Activated CD4-positive, alpha-beta T cell treated with anti-CD3 and anti-CD28 coated beads for 36 hours (primary cell): ENCODE data around the gene PRG3. TPM values are rescaled to one million over a fixed set of nuclear protein-coding genes. Genes with fewer than 3 reads are reported as not detected.
"Not testable (repeated sequence)": the region's sequence is repeated elsewhere in the genome, so short reads cannot be mapped to it uniquely, and the experiment has no call there.

ENCODE experiments used
- ATAC-seq: fragments of 200-7000 bp; cut with Tn5 transposase; one replicate; pipeline ENCODE4 v1.10.0; 2021; ENCODE audit warnings: mild to moderate bottlenecking, moderate library complexity
- CTCF ChIA-PET: fragments of 350-600 bp; sonication (Branson Sonifier 250); formaldehyde crosslinking; loops from one replicate; lab custom pipeline; 2021; ENCODE audit warnings: antibody characterized with exemption; lab: Charles Lee
- POLR2A ChIA-PET: fragments of 350-600 bp; sonication (Branson Sonifier 250); formaldehyde crosslinking; loops from one replicate; lab custom pipeline; 2021; ENCODE audit warnings: antibody characterized with exemption, inconsistent platforms; lab: Charles Lee
- DNase-seq: peaks from one replicate; pipeline ENCODE4 v3.0.0-alpha.2; 2020
- H3K27ac Mint-ChIP-seq: one replicate; pipeline ENCODE4 v1.8.0; 2021; ENCODE audit warnings: mixed read lengths
- H3K27me3 Mint-ChIP-seq: one replicate; pipeline ENCODE4 v1.8.0; 2021; ENCODE audit warnings: mixed read lengths
- H3K36me3 Mint-ChIP-seq: one replicate; pipeline ENCODE4 v1.8.0; 2021; ENCODE audit warnings: low read depth, mixed read lengths
- H3K4me1 Mint-ChIP-seq: one replicate; pipeline ENCODE4 v1.8.0; 2021; ENCODE audit warnings: mixed read lengths
- H3K4me3 Mint-ChIP-seq: one replicate; pipeline ENCODE4 v1.8.0; 2021; ENCODE audit warnings: mild to moderate bottlenecking, moderate library complexity, mixed read lengths
- H3K9me3 Mint-ChIP-seq: one replicate; pipeline ENCODE4 v1.8.0; 2021; ENCODE audit warnings: low read depth, mixed read lengths
- intact Hi-C, 2 experiments: fragments of 100-400 bp; cut with DNase I in 1 of 2; cut with micrococcal nuclease in 1 of 2; formaldehyde crosslinking; loops; one replicate each; pipeline versions ENCODE4 v1.14.2 to v1.15.1; 2022 to 2024; cut with DNase I, micrococcal nuclease
- total RNA-seq, 2 experiments: library from RNA; stranded (reverse); gene quantifications; one replicate each; pipeline ENCODE4 v1.2.3, GENCODE V29; 2021

PRG3 gene
- total RNA-seq, 2 experiments from 2014 or later: not detected

DNA sequence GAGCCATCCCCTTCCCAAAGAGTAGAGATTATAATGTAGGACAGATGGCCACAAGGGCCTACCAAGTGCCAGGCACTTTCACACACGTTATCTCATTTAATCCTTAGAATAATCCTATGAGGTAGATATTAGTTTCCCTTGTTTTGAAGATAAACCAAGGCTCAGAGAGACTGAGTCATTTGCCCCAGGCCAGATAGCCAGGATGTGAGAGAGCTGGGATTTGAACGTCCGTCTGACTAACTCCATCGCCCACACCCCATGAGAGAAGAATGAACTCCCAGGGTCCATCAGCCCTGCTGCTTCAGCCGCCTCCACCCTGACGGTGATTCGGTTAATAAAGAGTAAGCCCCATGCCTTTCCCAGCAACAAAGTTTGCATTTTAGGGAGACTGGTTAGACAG is 10.7 kb downstream of the PRG3 start:
- H3K27me3 Mint-ChIP-seq: no peaks in the 10 kb centered on the region
- POLR2A ChIA-PET: no interaction called here
- H3K36me3 Mint-ChIP-seq: no peaks in the 10 kb centered on the region
- CTCF ChIA-PET: interaction anchor here (0.6 kb wide), 1 partner anchor 987 kb away, joined by 3 read pairs; no protein-coding TSS in a partner anchor
- no peak for DNase-seq
- H3K4me1 Mint-ChIP-seq: no peaks in the 10 kb centered on the region
- H3K4me3 Mint-ChIP-seq: no peak overlapping the region
- H3K27ac Mint-ChIP-seq: no peak overlapping the region
- ATAC-seq: no peak
- intact Hi-C loops: no loop called here
- no peaks in the 10 kb centered on the region for H3K9me3 Mint-ChIP-seq

DNA sequence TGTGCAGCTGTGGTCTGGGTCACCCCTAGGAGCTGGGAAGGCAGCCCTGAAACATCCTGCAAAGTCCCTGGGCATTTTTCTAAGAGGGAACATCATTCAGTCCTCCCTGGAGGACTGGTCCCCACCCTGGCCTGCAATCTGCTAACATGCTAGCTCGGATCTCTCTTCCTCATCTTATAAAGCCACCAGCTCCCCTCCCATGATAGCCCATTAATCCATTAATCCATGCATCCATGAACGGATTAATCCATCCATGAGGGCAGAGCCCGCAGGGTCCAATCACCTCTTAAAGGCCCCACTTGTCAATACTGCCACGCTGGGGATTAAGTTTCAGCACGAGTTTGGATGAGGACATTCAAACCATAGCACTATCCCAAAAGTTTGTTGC is 12.1 kb downstream of the PRG3 start:
- no peaks in the 10 kb centered on the region for H3K27me3 Mint-ChIP-seq
- no peak overlapping the region for H3K4me3 Mint-ChIP-seq
- intact Hi-C loops: no loop called here
- ChIA-PET CTCF (interaction anchor here (1.2 kb wide), 1 partner anchor 19 kb away, joined by 3 read pairs; no protein-coding TSS in a partner anchor), POLR2A (no interaction called here)
- H3K4me1 Mint-ChIP-seq: no peaks in the 10 kb centered on the region
- no peak for DNase-seq
- ATAC-seq: no peak
- H3K27ac Mint-ChIP-seq: no peak overlapping the region
- H3K9me3 Mint-ChIP-seq: no peaks in the 10 kb centered on the region
- no peaks in the 10 kb centered on the region for H3K36me3 Mint-ChIP-seq

DNA sequence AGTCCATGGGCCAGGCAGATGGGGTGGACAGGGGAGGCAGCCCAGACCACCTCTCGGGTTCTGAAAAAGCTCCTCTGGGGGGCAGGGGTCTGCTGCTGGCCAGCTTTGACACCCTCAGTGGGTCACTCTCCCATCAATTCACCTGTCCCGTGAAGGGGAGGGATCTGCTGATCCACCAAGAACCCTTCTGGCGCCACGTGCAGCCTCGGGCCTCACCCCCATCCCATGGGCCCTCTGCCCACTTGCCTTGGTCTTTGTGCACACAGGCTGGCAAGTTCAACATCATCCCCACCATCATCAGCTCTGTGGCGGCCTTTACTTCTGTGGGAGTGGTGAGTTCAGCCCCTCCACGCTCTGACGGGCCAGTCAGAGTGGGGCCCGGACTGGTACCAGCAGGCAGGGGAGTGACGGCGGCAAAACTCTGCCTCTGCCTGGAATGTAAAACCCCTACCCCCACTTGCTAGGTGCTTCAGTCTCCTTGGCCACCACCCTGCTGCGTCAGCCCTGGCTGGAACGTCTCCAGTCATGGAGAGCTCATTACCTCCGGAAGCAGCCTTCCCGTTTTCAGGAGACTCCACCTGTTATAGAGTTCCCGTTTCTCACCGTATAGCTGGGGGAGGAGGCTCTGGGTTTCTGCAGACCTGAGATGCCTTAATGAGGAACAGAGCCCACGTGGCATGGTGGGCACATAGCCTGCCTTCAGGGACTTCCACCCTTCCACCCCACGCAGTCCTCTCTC is 12.7 kb downstream of the PRG3 start:
- Mint-ChIP-seq H3K27ac (no peak overlapping the region), H3K4me1 (no peaks in the 10 kb centered on the region), H3K27me3 (no peaks in the 10 kb centered on the region), H3K4me3 (no peak overlapping the region), H3K9me3 (no peaks in the 10 kb centered on the region), H3K36me3 (no peaks in the 10 kb centered on the region)
- ChIA-PET CTCF (interaction anchor here (1.2 kb wide), 1 partner anchor 18 kb away, joined by 3 read pairs; no protein-coding TSS in a partner anchor), POLR2A (no interaction called here)
- no peak for ATAC-seq
- intact Hi-C loops: no loop called here
- DNase-seq: no peak

DNA sequence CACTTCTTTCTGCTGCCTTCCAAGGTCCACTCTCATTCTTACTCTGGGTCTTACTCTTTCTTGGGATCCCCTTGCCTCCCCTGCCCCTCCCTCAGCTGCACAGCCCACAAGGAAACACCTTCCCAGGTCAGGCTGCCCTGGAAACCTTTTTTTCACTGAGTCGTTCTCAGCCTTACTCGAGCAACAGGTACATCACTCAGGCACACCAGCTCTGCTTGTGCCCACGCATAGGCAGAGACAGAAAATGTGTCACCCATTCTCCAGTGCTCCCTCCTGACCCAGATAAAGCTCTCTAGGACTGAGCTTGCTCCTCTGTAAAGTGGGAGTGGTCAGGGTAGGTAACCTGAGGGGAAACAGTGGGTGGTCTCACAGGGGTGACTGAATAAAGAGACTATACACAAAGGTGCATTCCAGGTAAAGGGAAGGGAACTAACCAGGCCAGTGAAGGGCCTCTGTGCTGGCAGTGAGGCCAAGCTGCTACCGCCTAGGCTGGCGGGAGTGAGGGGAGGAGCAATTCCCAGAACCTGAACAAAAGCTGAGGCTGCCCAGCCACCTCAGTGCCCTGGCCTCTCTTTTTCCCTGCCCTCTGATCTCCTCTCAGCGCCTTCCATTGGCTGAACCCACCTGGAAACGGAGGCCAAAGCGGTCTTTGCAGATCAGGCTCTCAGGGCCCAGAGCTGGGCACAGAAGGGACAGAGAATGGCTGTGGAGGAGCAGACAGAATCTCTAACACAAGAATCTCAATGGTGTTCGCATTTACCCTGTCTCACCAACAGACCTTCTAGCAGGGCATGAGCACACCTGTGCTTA is 15.9 kb downstream of the PRG3 start:
- Mint-ChIP-seq H3K4me1 (no peaks in the 10 kb centered on the region), H3K9me3 (peaks cover 1% of the 10 kb centered on the region), H3K4me3 (no peak overlapping the region), H3K36me3 (no peaks in the 10 kb centered on the region), H3K27ac (no peak overlapping the region), H3K27me3 (peaks cover 3% of the 10 kb centered on the region)
- DNase-seq (no peak), ATAC-seq (no peak)
- CTCF ChIA-PET: no interaction called here
- intact Hi-C loops: no loop called here
- POLR2A ChIA-PET: no interaction called here

DNA sequence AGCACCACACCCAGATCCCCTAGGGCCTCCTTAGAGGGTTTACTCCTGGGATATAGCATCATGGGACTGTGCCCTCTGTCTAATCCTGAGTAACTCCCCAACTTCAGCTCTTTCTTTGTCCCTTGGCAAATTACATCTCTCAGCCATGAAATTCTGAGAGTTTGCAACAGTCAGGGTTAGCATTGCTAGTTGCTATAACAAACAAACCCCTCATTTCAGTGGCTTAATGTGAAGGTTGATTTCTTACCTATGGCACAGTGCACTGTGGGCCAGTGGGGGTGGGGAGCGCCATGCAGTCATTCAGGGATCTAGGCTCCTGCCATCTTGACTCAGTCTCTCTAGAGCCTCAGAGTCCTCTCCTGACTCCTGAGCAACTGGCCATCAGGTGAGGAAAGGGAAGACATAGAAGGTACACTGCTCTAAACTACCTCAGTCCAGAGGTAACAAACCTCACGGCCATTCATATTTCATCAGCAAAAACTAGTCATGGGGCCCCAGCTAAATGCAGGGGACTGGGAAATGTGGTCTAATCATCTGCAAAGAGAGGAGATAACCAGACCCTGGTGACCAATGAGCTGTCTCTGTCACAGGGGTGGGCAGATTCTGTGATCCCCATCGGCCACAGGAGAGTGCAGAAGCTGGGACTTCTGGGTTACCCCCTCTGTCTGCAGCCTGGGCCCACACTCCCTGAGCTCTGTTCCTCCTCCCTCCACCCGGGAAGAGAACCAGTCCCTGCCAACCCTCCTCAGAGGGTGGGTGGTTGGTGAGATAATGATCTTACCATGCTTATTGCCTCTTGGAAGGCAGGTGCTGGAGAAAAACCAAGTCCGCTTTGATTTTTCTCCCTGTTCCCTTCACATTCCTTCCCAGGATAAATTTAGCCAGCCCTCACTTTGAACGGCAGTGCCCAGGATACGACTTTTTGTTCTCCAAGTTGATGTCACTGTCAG is 17.5 kb downstream of the PRG3 start:
- no peak overlapping the region for H3K27ac Mint-ChIP-seq
- intact Hi-C loops: no loop called here
- POLR2A ChIA-PET: no interaction called here

DNA sequence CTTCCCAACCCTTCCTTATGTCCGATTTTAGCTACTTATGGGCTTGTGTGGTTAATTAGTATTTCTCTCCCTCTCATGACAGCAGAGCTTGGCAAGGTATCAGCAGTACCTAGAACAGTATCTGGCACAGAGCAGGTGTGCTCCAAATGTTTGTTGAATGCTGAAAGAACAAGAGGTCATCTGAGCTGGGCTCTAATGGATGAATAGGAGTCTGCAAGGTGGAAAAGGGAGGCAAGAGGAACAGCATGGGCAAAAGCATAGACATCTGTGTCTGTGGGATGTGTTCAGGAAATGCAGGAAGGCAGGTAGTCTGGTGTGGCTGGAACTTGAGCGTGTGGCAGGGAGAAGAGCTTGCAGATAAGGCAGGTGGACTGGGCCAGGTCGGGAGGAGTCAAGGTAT is 19.0 kb downstream of the PRG3 start:
- peaks cover 1% of the 10 kb centered on the region for H3K9me3 Mint-ChIP-seq
- no peak for DNase-seq
- intact Hi-C loops: no loop called here
- no peak for ATAC-seq
- CTCF ChIA-PET: interaction anchor here (0.7 to 3.0 kb wide), 5 partner anchors 9 to 25 kb away, joined by 3 to 11 read pairs (median 4); no protein-coding TSS in a partner anchor
- H3K27ac Mint-ChIP-seq: no peak overlapping the region
- H3K4me3 Mint-ChIP-seq: no peak overlapping the region
- H3K4me1 Mint-ChIP-seq: no peaks in the 10 kb centered on the region
- POLR2A ChIA-PET: no interaction called here
- no peaks in the 10 kb centered on the region for H3K36me3 Mint-ChIP-seq
- peaks cover 3% of the 10 kb centered on the region for H3K27me3 Mint-ChIP-seq

More for the DNA sequence above, 17.5 kb downstream of the PRG3 start:
- CTCF ChIA-PET: interaction anchor here (0.7 to 3.0 kb wide), 4 partner anchors 11 to 111 kb away, joined by 3 to 11 read pairs (median 6); no protein-coding TSS in a partner anchor
- Mint-ChIP-seq H3K9me3 (peaks cover 1% of the 10 kb centered on the region), H3K4me3 (no peak overlapping the region), H3K36me3 (no peaks in the 10 kb centered on the region), H3K4me1 (no peaks in the 10 kb centered on the region), H3K27me3 (peaks cover 3% of the 10 kb centered on the region)
- ATAC-seq (no peak), DNase-seq (no peak)

DNA sequence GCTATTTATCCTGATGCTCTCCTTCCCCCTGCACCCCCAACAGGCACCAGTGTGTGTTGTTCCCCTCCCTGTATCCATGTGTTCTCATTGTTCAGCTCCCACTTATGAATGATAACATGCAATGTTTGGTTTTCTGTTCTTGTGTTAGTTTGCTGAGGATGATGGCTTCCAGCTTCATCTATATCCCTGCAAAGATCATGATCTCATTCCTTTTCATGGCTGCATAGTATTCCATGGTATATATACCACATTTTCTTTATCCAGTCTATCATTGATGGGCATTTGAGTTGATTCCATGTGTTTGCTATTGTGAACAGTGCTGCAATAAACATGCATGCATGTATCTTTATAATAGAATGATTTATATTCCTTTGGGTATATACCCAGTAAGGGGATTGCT is 19.5 kb downstream of the PRG3 start:
- intact Hi-C loops: not testable (repeated sequence)

DNA sequence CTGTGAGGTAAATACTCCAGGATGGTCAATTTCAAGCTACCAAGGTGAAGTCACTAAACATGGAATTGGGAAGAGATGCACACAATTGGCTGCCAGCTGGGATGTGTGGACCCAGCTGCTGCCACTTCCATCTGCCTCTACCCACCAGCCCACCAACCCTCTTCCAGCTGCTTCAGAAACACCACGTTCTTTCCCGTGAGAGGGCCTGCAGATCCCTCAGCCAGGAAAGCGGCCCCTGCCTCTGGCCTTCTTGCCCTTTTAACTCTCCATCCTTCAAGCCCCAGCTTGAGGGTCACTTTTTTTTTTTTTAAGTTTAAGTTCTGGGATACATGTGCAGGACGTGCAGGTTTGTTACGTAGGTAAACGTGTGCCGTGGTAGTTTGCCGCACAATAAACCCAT is 20.0 kb downstream of the PRG3 start:
- CTCF ChIA-PET: interaction anchor here (0.7 to 1.0 kb wide), 3 partner anchors 12 to 97 kb away, joined by 3 read pairs; no protein-coding TSS in a partner anchor
- no peak for DNase-seq
- Mint-ChIP-seq H3K9me3 (peaks cover 1% of the 10 kb centered on the region), H3K36me3 (no peaks in the 10 kb centered on the region), H3K4me1 (no peaks in the 10 kb centered on the region), H3K27me3 (peaks cover 3% of the 10 kb centered on the region), H3K4me3 (no peak overlapping the region), H3K27ac (no peak overlapping the region)
- intact Hi-C loops: no loop called here
- ATAC-seq: no peak
- POLR2A ChIA-PET: no interaction called here

More for the DNA sequence above, 19.5 kb downstream of the PRG3 start:
- POLR2A ChIA-PET, H3K27me3 Mint-ChIP-seq, DNase-seq, H3K9me3 Mint-ChIP-seq, H3K27ac Mint-ChIP-seq, ATAC-seq, H3K36me3 Mint-ChIP-seq, H3K4me3 Mint-ChIP-seq, H3K4me1 Mint-ChIP-seq: not testable (repeated sequence)
- CTCF ChIA-PET: interaction anchor here (1.0 to 3.0 kb wide), 2 partner anchors 9 to 26 kb away, joined by 3 to 11 read pairs; no protein-coding TSS in a partner anchor

DNA sequence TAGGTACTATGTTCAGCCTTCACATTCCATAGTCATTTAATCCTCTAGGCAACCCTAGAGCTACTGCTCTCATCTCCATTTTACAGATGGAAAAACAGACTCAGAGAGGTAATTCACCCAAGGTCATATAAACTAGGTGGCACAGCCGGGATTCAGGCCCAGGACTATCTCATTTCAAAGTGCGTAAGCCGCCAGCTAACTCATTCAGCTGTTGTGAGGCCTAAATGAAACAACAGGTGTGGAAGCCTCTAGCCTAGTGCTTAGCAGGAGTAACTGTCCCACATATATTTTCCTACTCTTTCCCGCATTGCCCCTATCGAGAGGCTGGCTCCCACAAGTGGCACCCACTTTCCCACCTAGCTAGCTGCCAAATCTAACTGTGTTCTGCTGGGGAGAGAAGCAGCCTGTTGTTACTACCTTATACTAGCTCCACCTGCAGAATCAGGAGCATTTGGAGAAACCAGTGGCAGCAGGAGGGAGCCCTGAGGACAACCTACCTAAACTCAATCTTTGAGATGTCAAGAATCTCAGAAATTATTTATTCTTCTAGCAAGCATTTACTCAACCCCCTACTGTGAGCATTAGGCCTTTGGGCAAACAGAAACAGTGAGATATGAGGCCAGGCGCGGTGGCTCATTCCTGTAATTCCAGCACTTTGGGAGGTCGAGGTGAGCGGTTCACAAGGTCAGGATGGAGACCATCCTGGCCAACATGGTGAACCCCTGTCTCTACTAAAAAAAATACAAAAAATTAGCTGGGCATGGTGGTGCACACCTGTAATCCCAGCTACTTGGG is 20.9 kb downstream of the PRG3 start:
- POLR2A ChIA-PET: no interaction called here
- no peak overlapping the region for H3K4me3 Mint-ChIP-seq
- CTCF ChIA-PET: interaction anchor here (0.7 to 1.1 kb wide), 4 partner anchors 10 to 132 kb away, joined by 3 to 7 read pairs (median 3); no protein-coding TSS in a partner anchor

DNA sequence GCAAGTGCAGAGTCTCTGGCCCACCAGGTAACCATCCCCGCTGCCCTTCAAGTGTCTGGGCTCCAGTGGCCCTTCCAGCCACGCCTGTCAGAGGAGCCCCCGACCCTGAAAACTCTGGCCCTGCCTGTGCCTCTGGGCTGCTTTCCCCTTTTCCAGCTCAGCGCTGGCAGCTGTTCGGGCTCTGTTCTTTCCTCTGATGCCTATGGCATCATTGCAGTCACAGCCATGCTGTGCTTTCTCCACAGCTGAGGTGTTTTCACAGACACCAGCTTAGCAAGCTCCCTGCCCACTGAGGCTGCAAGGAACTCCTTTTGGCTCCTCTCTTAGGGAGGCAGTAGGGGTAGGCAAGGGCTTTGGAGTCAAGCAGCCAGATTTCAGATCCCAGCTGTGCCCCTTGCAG is 21.6 kb downstream of the PRG3 start:
- H3K9me3 Mint-ChIP-seq: peaks cover 1% of the 10 kb centered on the region
- ATAC-seq (no peak), DNase-seq (no peak)
- no peaks in the 10 kb centered on the region for H3K36me3 Mint-ChIP-seq
- intact Hi-C loops: no loop called here
- CTCF ChIA-PET: interaction anchor here (1.0 to 1.1 kb wide), 2 partner anchors 9 to 133 kb away, joined by 3 to 7 read pairs; no protein-coding TSS in a partner anchor
- POLR2A ChIA-PET: no interaction called here
- H3K4me1 Mint-ChIP-seq: no peaks in the 10 kb centered on the region
- H3K4me3 Mint-ChIP-seq: no peak overlapping the region
- H3K27me3 Mint-ChIP-seq: peaks cover 7% of the 10 kb centered on the region
- H3K27ac Mint-ChIP-seq: no peak overlapping the region

More for the DNA sequence above, 20.9 kb downstream of the PRG3 start:
- intact Hi-C loops: no loop called here
- peaks cover 1% of the 10 kb centered on the region for H3K9me3 Mint-ChIP-seq
- H3K36me3 Mint-ChIP-seq: no peaks in the 10 kb centered on the region
- DNase-seq (no peak), ATAC-seq (no peak)
- H3K4me1 Mint-ChIP-seq: no peaks in the 10 kb centered on the region
- no peak overlapping the region for H3K27ac Mint-ChIP-seq
- H3K27me3 Mint-ChIP-seq: peaks cover 3% of the 10 kb centered on the region
